GM12878 (cell line): ENCODE data around the gene SYNPR. TPM values are rescaled to one million over a fixed set of nuclear protein-coding genes. Genes with fewer than 3 reads are reported as not detected.

Source experiments
- ATF7 ChIP-seq: fragments of 450-650 bp; IDR thresholded peaks from 2 replicates; pipeline ENCODE4 v1.6.1; 2016; ENCODE audit warnings: low read depth, mild to moderate bottlenecking
- CHD1 ChIP-seq: IDR thresholded peaks from 2 replicates; pipeline ENCODE4 v1.6.1; 2012; ENCODE audit warnings: low read depth, low read length, improper control_type of control experiment
- CREB1 ChIP-seq: IDR thresholded peaks from 2 replicates; pipeline ENCODE4 v1.6.1; 2012; ENCODE audit warnings: low read depth, mild to moderate bottlenecking, inconsistent platforms
- CUX1 ChIP-seq: IDR thresholded peaks from 2 replicates; pipeline ENCODE4 v1.6.1; 2012; ENCODE audit warnings: improper control_type of control experiment, low read depth, low read length; ENCODE audit not compliant: insufficient replicate concordance
- JUNB ChIP-seq: IDR thresholded peaks from 2 replicates; pipeline ENCODE4 v1.6.1; 2016; ENCODE audit warnings: antibody characterized with exemption, mild to moderate bottlenecking
- NFIC ChIP-seq: IDR thresholded peaks from 2 replicates; pipeline ENCODE4 v1.6.1; 2012; ENCODE audit warnings: low read depth, mild to moderate bottlenecking, inconsistent platforms, low read length, moderate library complexity
- PRDM15 ChIP-seq: fragments of 450-650 bp; formaldehyde crosslinking; IDR thresholded peaks from 2 replicates; pipeline ENCODE4 v1.4.0; 2020; ENCODE audit warnings: mild to moderate bottlenecking, moderate library complexity
- USF2 ChIP-seq: IDR thresholded peaks from 2 replicates; pipeline ENCODE4 v1.6.1; 2011; ENCODE audit warnings: low read depth, low read length, improper control_type of control experiment, borderline replicate concordance
- ZBTB11 ChIP-seq: fragments of 450-650 bp; formaldehyde crosslinking; IDR thresholded peaks from 2 replicates; pipeline ENCODE4 v1.5.0; 2022; ENCODE audit warnings: mild to moderate bottlenecking, missing genetic modification characterization
- polyA plus RNA-seq, 11 experiments: library from polyadenylated mRNA; depleted of rRNA in 4 of 11; unstranded in 6 of 11; stranded (reverse) in 5 of 11; fragments of >200 nt; fragmentation: Nextera tagmentation in 4 of 11; fragmentation: Illumina TruSeq in 1 of 11; extraction: Ambion mirVana in 4 of 11; extraction: Trizol in 1 of 11; gene quantifications; 1 replicate in 1 of 11; 2 replicates in 10 of 11; pipeline versions ENCODE4 v1.2.1 to v1.2.3, GENCODE V29; 2011 to 2016; ENCODE audit warnings: inconsistent platforms in 2 of 11, missing spikeins in 2 of 11, low read depth in 1 of 11
- total RNA-seq, 4 experiments: library from RNA; depleted of rRNA in 3 of 4; stranded (reverse); fragments of >200 nt in 3 of 4; fragmentation: Illumina TruSeq in 1 of 4; extraction: Trizol in 1 of 4; gene quantifications; 2 replicates each; pipeline versions ENCODE4 v1.2.1 to v1.2.3, GENCODE V29; 2013 to 2021

Gene SYNPR
- total and polyA plus RNA-seq, 10 of the 15 experiments (the other 5 are each of a cell fraction or from before 2014, with no cell fraction given), result not detected

- no peak for TF ChIP-seq CUX1
- no peak for TF ChIP-seq CREB1
- no peak for TF ChIP-seq USF2
- TF ChIP-seq ATF7, result no peak
- TF ChIP-seq CHD1, result no peak
- TF ChIP-seq PRDM15 (CRISPR knock-in tag), result no peak
- no peak for TF ChIP-seq JUNB
- no peak for TF ChIP-seq NFIC
- TF ChIP-seq ZBTB11 (CRISPR knock-in tag), result no peak
Measured at GRCh38 chr3:63296249-63296648, 18.1 kb downstream of the SYNPR start (continued).
